ENCODE results near the gene ADARB2.

Gene ADARB2

GRCh38 chr10:1474376-1475097, 262.8 kb downstream of the ADARB2 start:
- TF ChIP-seq CTCF (IDR thresholded peaks at IDR 0.05; ENCODE audit: extremely low read depth, insufficient read depth, missing control alignments) = no peak
- DNase-seq (ENCODE audit: low spot score) = no peak
- in situ Hi-C loops (cut with MboI; ENCODE audit: low pct_unique_long_range_greater_than_20kb, low sequenced_read_pairs, unreplicated experiment) = no loop called here

- in situ Hi-C loops (cut with MboI; ENCODE audit: low pct_unique_long_range_greater_than_20kb, low sequenced_read_pairs, unreplicated experiment) = no loop called here
- DNase-seq (ENCODE audit: low spot score) = no peak
- no peak for TF ChIP-seq CTCF (IDR thresholded peaks at IDR 0.05; ENCODE audit: extremely low read depth, insufficient read depth, missing control alignments)
These were observed 263.5 kb downstream of the ADARB2 start for GRCh38 chr10:1473874-1474273.

- no peak for DNase-seq (ENCODE audit: low spot score)
- TF ChIP-seq CTCF (IDR thresholded peaks at IDR 0.05; ENCODE audit: extremely low read depth, insufficient read depth, missing control alignments) = no peak
- in situ Hi-C loops (cut with MboI; ENCODE audit: low pct_unique_long_range_greater_than_20kb, low sequenced_read_pairs, unreplicated experiment) = no loop called here
These were observed 265.0 kb downstream of the ADARB2 start for GRCh38 chr10:1472178-1472958.

- in situ Hi-C loops (cut with MboI; ENCODE audit: low pct_unique_long_range_greater_than_20kb, low sequenced_read_pairs, unreplicated experiment) = no loop called here
- DNase-seq (ENCODE audit: low spot score) = no peak
- no peak for TF ChIP-seq CTCF (IDR thresholded peaks at IDR 0.05; ENCODE audit: extremely low read depth, insufficient read depth, missing control alignments)
These were observed 268.5 kb downstream of the ADARB2 start for GRCh38 chr10:1468811-1469210.

- in situ Hi-C loops (cut with MboI; ENCODE audit: low pct_unique_long_range_greater_than_20kb, low sequenced_read_pairs, unreplicated experiment) = no loop called here
- no peak for DNase-seq (ENCODE audit: low spot score)
- TF ChIP-seq CTCF (IDR thresholded peaks at IDR 0.05; ENCODE audit: extremely low read depth, insufficient read depth, missing control alignments) = no peak
These were observed 269.8 kb downstream of the ADARB2 start for GRCh38 chr10:1467334-1468076.

- in situ Hi-C loops (cut with MboI; ENCODE audit: low pct_unique_long_range_greater_than_20kb, low sequenced_read_pairs, unreplicated experiment) = no loop called here
- no peak for DNase-seq (ENCODE audit: low spot score)
- TF ChIP-seq CTCF (IDR thresholded peaks at IDR 0.05; ENCODE audit: extremely low read depth, insufficient read depth, missing control alignments) = no peak
These were observed 271.1 kb downstream of the ADARB2 start for GRCh38 chr10:1465993-1466764.
